Measurements from ENCODE around the gene GLUD1. TPM values are rescaled to one million over a fixed set of nuclear protein-coding genes. Genes with fewer than 3 reads are reported as not detected.
"Not testable (repeated sequence)": the region's sequence is repeated elsewhere in the genome, so short reads cannot be mapped to it uniquely, and the experiment has no call there.

The GLUD1 gene
- polyA plus RNA-seq (ENCODE audit: low read depth in 6 of 6) = 100 to 1,000 TPM in 4 of 6 donors, 10 to 100 TPM in 2; 90.7 to 158 (median 104) TPM

GRCh38 chr10:87094373-87095235, at the start of gene GLUD1, which contains the start of gene SHLD2:
Gene GLUD1, minus strand, starts transcription at chr10:87094843. Its CDS starts 74 bp downstream, at chr10:87094769.
Gene SHLD2, plus strand, starts transcription at chr10:87095206. Its CDS starts 56,149 bp downstream, at chr10:87151355.
- peak within 1 kb of the TSS; percentile 87 to 98 (median 94) for H3K27ac Mint-ChIP-seq
- H3K27me3 Mint-ChIP-seq = no peaks in the 10 kb centered on the region
- ATAC-seq (ENCODE audit: low read depth in 2 of 2) (peak; percentile 58 to 62), DNase-seq (peak; percentile 89)
- peaks cover 0 to 5% of the 10 kb centered on the region in 2 donors for H3K36me3 Mint-ChIP-seq
- H3K4me3 Mint-ChIP-seq = peak within 1 kb of the TSS; percentile 92 to 98 (median 96)
- peaks cover 35 to 47% (median 46%) of the 10 kb centered on the region in 3 donors for H3K4me1 Mint-ChIP-seq
- no peaks in the 10 kb centered on the region for H3K9me3 Mint-ChIP-seq

- not testable (repeated sequence) for H3K4me3 Mint-ChIP-seq; H3K36me3 Mint-ChIP-seq; H3K9me3 Mint-ChIP-seq; H3K4me1 Mint-ChIP-seq; DNase-seq; H3K27me3 Mint-ChIP-seq; H3K27ac Mint-ChIP-seq; ATAC-seq (ENCODE audit: low read depth in 2 of 2)
Measured at GRCh38 chr10:87143109-87143418, 48.4 kb upstream of the GLUD1 start.

DNA sequence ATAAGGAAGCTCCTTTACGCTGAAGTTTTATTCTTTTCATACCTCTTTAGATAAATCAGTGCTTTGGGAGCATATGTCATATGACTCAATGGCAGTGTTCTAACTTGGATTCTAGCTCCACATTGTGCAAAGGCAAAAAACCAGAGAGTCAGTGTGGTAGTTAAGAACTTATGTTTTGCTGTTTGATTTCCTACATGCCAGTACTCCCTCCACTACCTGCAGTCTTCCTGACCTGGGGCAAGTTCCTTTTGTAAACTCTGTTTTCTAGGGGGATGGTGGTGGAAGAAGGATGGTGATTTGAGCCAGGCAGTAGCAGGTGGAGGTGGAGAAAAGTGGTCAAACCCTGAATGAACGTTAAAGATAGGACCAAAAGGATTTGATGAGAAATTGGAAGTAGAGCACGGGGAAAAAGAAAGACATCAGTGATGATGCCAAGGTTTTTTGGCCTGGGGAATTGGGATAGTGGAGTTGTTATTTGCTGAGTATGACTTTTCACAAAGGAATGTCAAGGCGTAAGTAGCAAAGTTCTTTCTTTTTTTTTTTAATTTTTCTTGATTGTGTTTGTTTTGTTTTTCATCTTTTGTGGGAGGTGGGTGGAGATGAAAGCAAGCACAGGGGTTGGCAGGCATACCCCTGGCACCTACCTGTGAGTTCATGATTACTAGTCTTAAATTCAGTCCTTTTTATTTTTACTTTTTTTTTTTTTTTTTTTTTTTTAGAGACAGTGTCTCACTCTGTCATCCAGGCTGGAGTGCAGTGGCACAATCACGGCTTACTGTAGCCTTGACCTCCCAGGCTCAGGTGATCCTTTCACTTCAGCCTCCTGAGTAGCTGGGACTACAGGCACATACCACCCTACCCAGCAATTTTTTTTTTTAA, 47.8 kb upstream of the GLUD1 start:
- not testable (repeated sequence) for H3K4me3 Mint-ChIP-seq; DNase-seq; H3K27ac Mint-ChIP-seq; H3K36me3 Mint-ChIP-seq; H3K9me3 Mint-ChIP-seq; ATAC-seq (ENCODE audit: low read depth in 2 of 2); H3K4me1 Mint-ChIP-seq; H3K27me3 Mint-ChIP-seq

DNA sequence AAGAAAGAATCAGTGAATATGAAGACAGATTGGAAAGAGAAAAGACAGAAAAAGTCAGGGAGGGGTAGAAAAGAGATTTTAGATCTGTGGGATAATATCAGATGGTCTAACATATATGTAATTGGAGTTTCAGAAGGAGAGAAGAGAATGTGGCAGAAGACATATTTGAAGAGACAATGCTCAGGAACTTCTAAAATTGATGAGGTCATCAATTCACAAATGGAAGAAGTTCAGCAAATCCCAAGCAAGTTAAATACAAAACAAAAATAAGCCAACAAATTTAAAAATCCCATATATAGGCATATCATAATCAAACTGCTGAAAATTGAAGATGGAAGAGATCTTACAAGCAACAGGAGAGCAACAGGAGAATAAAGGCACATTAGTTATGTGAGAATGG, 42.8 kb upstream of the GLUD1 start:
- H3K27ac Mint-ChIP-seq; ATAC-seq (ENCODE audit: low read depth in 2 of 2); H3K4me1 Mint-ChIP-seq; DNase-seq; H3K27me3 Mint-ChIP-seq; H3K4me3 Mint-ChIP-seq: not testable (repeated sequence)
- peaks cover 11 to 13% of the 10 kb centered on the region in 2 donors for H3K36me3 Mint-ChIP-seq
- H3K9me3 Mint-ChIP-seq = peaks cover 3 to 18% (median 12%) of the 10 kb centered on the region in 7 donors

DNA sequence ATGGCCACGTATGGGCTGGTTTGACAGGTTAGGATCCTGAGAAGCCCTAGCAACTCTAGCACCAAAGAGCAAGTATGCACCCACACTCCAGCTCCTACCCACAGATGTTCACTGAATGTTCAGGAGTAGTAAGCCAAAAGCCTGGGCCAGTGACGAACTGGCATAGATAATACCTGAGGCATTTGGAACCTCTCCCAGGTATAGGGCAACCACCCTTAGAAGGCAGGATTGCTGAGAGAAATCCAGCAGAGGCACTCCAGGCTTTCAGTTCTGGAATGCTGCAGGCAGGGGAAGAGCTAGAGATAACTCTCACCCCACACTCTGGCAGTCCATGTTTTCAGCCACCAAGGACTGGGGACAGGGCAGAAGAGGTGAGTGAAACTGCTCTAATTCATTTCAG, 39.8 kb upstream of the GLUD1 start:
- Mint-ChIP-seq H3K9me3 (peaks cover 3 to 17% (median 9%) of the 10 kb centered on the region in 7 donors), H3K36me3 (peaks cover 13 to 15% of the 10 kb centered on the region in 2 donors)
- H3K27me3 Mint-ChIP-seq; ATAC-seq (ENCODE audit: low read depth in 2 of 2); H3K4me3 Mint-ChIP-seq; DNase-seq; H3K4me1 Mint-ChIP-seq; H3K27ac Mint-ChIP-seq: not testable (repeated sequence)

DNA sequence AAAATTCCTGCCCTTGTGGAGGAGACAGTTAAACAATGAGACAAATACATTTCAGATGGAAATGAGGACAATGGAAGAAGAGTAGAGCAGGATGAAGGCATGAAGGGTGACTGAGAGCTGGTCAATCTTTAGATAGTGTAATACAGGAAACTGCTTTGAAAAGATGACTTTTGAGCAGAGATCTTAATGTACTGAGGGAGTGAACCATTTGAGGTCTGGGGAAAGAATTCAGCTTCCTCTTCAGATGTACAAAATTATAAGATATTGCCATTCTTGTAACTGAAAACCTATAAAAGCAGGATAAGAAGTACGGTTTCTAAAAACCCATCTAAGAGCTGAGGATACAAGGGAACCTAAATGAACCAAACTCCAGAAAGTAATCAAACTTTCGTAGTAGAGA, 39.3 kb upstream of the GLUD1 start:
- not testable (repeated sequence) for H3K4me1 Mint-ChIP-seq; ATAC-seq (ENCODE audit: low read depth in 2 of 2); H3K4me3 Mint-ChIP-seq; H3K27me3 Mint-ChIP-seq; DNase-seq
- Mint-ChIP-seq H3K36me3 (peaks cover 13 to 15% of the 10 kb centered on the region in 2 donors), H3K9me3 (peaks cover 3 to 17% (median 8%) of the 10 kb centered on the region in 7 donors), H3K27ac (peak overlapping the region in 1 of 6 donors; percentile 66)

DNA sequence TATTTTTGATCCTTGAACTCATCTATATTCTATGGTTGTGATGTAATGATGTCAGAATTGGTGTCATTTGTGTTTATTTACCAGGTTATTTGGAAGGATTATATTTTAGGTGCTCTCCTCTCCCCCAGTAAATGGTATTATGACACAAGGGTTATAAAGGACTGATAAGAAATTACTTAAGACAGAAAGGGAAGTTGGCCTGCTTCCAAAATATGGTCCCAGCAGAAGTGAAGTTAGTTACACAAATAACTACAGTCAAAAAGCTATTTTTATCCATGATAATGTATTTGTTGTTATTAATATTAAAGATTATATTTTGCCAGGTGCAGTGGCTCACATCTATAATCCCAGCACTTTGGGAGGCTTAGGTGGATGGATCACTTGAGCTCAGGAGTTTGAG, 37.5 kb upstream of the GLUD1 start:
- ATAC-seq (ENCODE audit: low read depth in 2 of 2); DNase-seq; H3K4me3 Mint-ChIP-seq; H3K27ac Mint-ChIP-seq; H3K9me3 Mint-ChIP-seq; H3K27me3 Mint-ChIP-seq: not testable (repeated sequence)
- H3K4me1 Mint-ChIP-seq = peaks cover 0 to 10% (median 4%) of the 10 kb centered on the region in 3 donors
- peaks cover 6 to 11% of the 10 kb centered on the region in 2 donors for H3K36me3 Mint-ChIP-seq

GRCh38 chr10:87127607-87128156, 33.0 kb upstream of the GLUD1 start:
- not testable (repeated sequence) for H3K27ac Mint-ChIP-seq

DNA sequence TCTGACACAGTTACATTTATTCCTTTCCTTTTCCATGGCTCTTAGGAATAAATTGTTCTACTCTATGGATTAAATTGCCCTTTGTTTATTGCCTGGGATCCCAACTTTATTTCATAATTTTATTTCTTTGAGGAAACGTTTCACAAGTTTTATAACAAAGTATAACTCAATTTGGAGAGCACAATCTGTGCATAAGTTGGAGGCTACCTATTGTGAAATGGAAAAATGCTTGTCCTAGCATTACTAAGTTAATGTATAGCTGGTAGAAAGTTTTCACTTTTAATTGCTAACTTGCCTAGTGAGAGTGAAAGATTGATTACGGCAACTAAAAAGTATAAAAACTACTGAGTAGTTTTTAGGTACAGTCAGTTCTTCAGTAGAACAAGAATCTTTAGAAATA, 32.4 kb upstream of the GLUD1 start:
- H3K4me1 Mint-ChIP-seq = peaks cover 0 to 10% (median 1%) of the 10 kb centered on the region in 3 donors
- H3K4me3 Mint-ChIP-seq; ATAC-seq (ENCODE audit: low read depth in 2 of 2); DNase-seq; H3K36me3 Mint-ChIP-seq; H3K27me3 Mint-ChIP-seq; H3K27ac Mint-ChIP-seq; H3K9me3 Mint-ChIP-seq: not testable (repeated sequence)

More at GRCh38 chr10:87127607-87128156, 33.0 kb upstream of the GLUD1 start:
- H3K9me3 Mint-ChIP-seq; DNase-seq; H3K4me3 Mint-ChIP-seq; ATAC-seq (ENCODE audit: low read depth in 2 of 2); H3K36me3 Mint-ChIP-seq; H3K27me3 Mint-ChIP-seq: not testable (repeated sequence)
- H3K4me1 Mint-ChIP-seq = peaks cover 0 to 10% (median 4%) of the 10 kb centered on the region in 3 donors

GRCh38 chr10:87123351-87123750, 28.7 kb upstream of the GLUD1 start:
- H3K27me3 Mint-ChIP-seq; H3K27ac Mint-ChIP-seq; H3K4me1 Mint-ChIP-seq; H3K4me3 Mint-ChIP-seq; H3K9me3 Mint-ChIP-seq; H3K36me3 Mint-ChIP-seq; DNase-seq; ATAC-seq (ENCODE audit: low read depth in 2 of 2): not testable (repeated sequence)

DNA sequence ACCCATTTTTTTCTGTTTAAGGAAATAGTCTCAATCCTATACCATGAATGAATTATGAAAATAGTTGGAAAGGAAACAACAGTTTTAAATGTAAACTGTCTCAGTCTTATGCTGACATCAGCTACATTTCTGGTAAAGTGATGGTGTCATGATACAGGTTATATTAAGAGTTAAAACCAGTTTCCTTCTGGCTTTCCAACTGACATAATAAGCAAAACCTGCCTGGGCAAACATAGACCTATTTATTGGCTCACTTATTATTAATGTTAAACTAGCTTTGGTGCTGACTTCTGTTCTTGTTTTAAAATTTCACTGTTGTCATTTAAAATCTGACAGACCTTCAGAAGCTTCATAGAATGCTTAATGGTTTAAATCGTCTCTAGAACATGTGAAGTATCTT, 24.4 kb upstream of the GLUD1 start:
- not testable (repeated sequence) for H3K9me3 Mint-ChIP-seq; H3K4me1 Mint-ChIP-seq; H3K36me3 Mint-ChIP-seq; H3K4me3 Mint-ChIP-seq; DNase-seq; H3K27me3 Mint-ChIP-seq; H3K27ac Mint-ChIP-seq; ATAC-seq (ENCODE audit: low read depth in 2 of 2)

GRCh38 chr10:87118122-87118521, 23.5 kb upstream of the GLUD1 start:
- H3K27me3 Mint-ChIP-seq; DNase-seq; H3K4me3 Mint-ChIP-seq; H3K4me1 Mint-ChIP-seq; H3K27ac Mint-ChIP-seq; H3K9me3 Mint-ChIP-seq; H3K36me3 Mint-ChIP-seq; ATAC-seq (ENCODE audit: low read depth in 2 of 2): not testable (repeated sequence)

DNA sequence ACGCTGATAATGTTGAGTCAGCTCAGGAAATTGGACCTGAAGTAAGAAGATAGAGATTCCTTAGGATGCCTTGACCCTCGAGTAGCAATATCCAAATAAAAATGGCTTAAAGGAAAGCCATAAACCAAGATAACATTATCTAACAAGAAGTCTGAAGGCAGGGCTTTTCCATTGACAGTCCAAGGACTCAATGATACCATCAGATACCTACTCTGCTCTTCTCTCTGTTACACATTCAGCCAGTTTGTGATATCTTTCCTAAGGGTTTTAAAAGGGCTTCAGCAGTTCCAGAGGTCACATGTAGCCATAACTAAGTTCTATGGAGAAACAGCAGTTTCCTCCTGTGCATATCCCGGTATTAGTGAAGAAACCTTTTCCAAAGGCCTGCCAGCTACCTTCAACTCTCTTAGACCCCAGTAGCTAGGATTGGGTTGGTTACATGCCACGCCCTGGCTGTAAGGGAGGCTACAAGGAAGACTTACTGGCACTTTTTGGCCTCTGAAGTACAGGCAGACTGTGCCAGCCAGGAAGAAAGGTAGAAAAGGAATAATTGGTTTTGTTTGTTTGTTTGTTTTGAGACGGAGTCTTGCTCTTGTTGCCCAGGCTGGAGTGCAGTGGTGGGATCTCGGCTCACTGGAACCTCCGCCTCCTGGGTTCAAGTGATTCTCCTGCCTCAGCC, 10.9 kb upstream of the GLUD1 start:
- H3K4me3 Mint-ChIP-seq = no peak overlapping the region
- H3K9me3 Mint-ChIP-seq = no peaks in the 10 kb centered on the region
- peaks cover 0 to 7% (median 4%) of the 10 kb centered on the region in 3 donors for H3K4me1 Mint-ChIP-seq
- DNase-seq (no peak), ATAC-seq (ENCODE audit: low read depth in 2 of 2) (no peak)
- H3K27ac Mint-ChIP-seq = no peak overlapping the region
- no peaks in the 10 kb centered on the region for H3K27me3 Mint-ChIP-seq
- peaks cover 17 to 21% of the 10 kb centered on the region in 2 donors for H3K36me3 Mint-ChIP-seq
